HEK293 (cell line): ENCODE results near the gene LDB1.
A peak's percentile ranks its signal among the peaks of the same experiment; 100 is the strongest.

Experiments used
- CTCF ChIA-PET: fragments of 350-600 bp; formaldehyde crosslinking; extraction: SDS; loops from one replicate; lab custom pipeline; 2021; ENCODE audit warnings: antibody characterized with exemption; lab: Yijun Ruan, JAX
- POLR2A ChIA-PET: fragments of 300-600 bp; formaldehyde crosslinking; extraction: SDS; loops from one replicate; lab custom pipeline; 2020; ENCODE audit warnings: antibody characterized with exemption, inconsistent platforms; lab: Yijun Ruan, JAX
- H3K27ac ChIP-seq: fragments of 200-500 bp; sonication (Bioruptor generic); 2 replicates; pipeline ENCODE4 v1.5.1; 2014; ENCODE audit warnings: low read depth, low read length, control low read depth, inconsistent platforms; ENCODE audit errors: extremely low read depth
- H3K36me3 ChIP-seq, 2 experiments: fragments of 200-500 bp in 1 of 2; sonication (Bioruptor generic) in 1 of 2; 1 replicate in 1 of 2; 2 replicates in 1 of 2; pipeline ENCODE4 v1.5.1; 2014 to 2017; ENCODE audit warnings: inconsistent platforms in 2 of 2, low read length in 2 of 2; ENCODE audit not compliant: control insufficient read depth in 2 of 2, insufficient read depth in 1 of 2
- H3K4me1 ChIP-seq: fragments of 200-500 bp; sonication (Bioruptor generic); 2 replicates; pipeline ENCODE4 v1.5.1; 2014; ENCODE audit warnings: mild to moderate bottlenecking, low read length, inconsistent platforms; ENCODE audit not compliant: control insufficient read depth, insufficient read depth
- H3K4me3 ChIP-seq: 2 replicates; pipeline ENCODE4 v1.5.1; 2011; ENCODE audit warnings: low read depth, mild to moderate bottlenecking, control low read depth, low read length, moderate library complexity
- H3K9me3 ChIP-seq: fragments of 200-500 bp; sonication (Bioruptor generic); 2 replicates; pipeline ENCODE4 v1.5.1; 2014; ENCODE audit warnings: low read depth, low read length, inconsistent platforms; ENCODE audit not compliant: control insufficient read depth, insufficient read depth
- CTCF ChIP-seq: fragments of 450-650 bp; formaldehyde crosslinking; IDR thresholded peaks from 2 replicates; pipeline ENCODE4 v1.5.1; 2016; ENCODE audit warnings: missing biosample characterization, missing genetic modification characterization
- GLIS2 ChIP-seq: fragments of 450-650 bp; formaldehyde crosslinking; IDR thresholded peaks from 2 replicates; pipeline ENCODE4 v1.5.1; 2016; ENCODE audit warnings: missing biosample characterization, missing genetic modification characterization
- HIC1 ChIP-seq: fragments of 450-650 bp; formaldehyde crosslinking; IDR thresholded peaks from 2 replicates; pipeline ENCODE4 v1.5.1; 2016; ENCODE audit warnings: missing biosample characterization, missing genetic modification characterization
- MZF1 ChIP-seq: fragments of 450-650 bp; formaldehyde crosslinking; IDR thresholded peaks from 2 replicates; pipeline ENCODE4 v1.5.1; 2017; ENCODE audit warnings: missing biosample characterization, missing genetic modification characterization, borderline replicate concordance
- SP2 ChIP-seq: fragments of 450-650 bp; formaldehyde crosslinking; IDR thresholded peaks from 2 replicates; pipeline ENCODE4 v1.5.1; 2016; ENCODE audit warnings: missing biosample characterization, missing genetic modification characterization
- TCF7L2 ChIP-seq: IDR thresholded peaks from 2 replicates; pipeline ENCODE4 v1.6.1; 2011; ENCODE audit warnings: low read depth, mild to moderate bottlenecking, inconsistent platforms, low read length, moderate library complexity, borderline replicate concordance
- YY2 ChIP-seq: fragments of 450-650 bp; formaldehyde crosslinking; IDR thresholded peaks from 2 replicates; pipeline ENCODE4 v1.5.1; 2016; ENCODE audit warnings: missing biosample characterization, missing genetic modification characterization
- ZBTB1 ChIP-seq: fragments of 450-650 bp; formaldehyde crosslinking; IDR thresholded peaks from 2 replicates; pipeline ENCODE4 v1.5.1; 2016; ENCODE audit warnings: missing biosample characterization, missing genetic modification characterization
- ZBTB17 ChIP-seq: fragments of 450-650 bp; formaldehyde crosslinking; IDR thresholded peaks from 2 replicates; pipeline ENCODE4 v1.5.1; 2016; ENCODE audit warnings: missing biosample characterization, missing genetic modification characterization
- ZFP3 ChIP-seq: fragments of 450-650 bp; formaldehyde crosslinking; IDR thresholded peaks from 2 replicates; pipeline ENCODE4 v1.5.1; 2016; ENCODE audit warnings: low read depth, missing biosample characterization, missing genetic modification characterization
- ZNF140 ChIP-seq: fragments of 450-650 bp; formaldehyde crosslinking; IDR thresholded peaks from 2 replicates; pipeline ENCODE4 v1.5.1; 2016; ENCODE audit warnings: missing biosample characterization, missing genetic modification characterization
- ZNF146 ChIP-seq: fragments of 450-650 bp; formaldehyde crosslinking; IDR thresholded peaks from 2 replicates; pipeline ENCODE4 v1.5.1; 2016; ENCODE audit warnings: missing biosample characterization, missing genetic modification characterization
- ZNF202 ChIP-seq: fragments of 450-650 bp; formaldehyde crosslinking; IDR thresholded peaks from 2 replicates; pipeline ENCODE4 v1.5.1; 2016; ENCODE audit warnings: missing biosample characterization, missing genetic modification characterization, borderline replicate concordance
- ZNF239 ChIP-seq: fragments of 450-650 bp; formaldehyde crosslinking; IDR thresholded peaks from 2 replicates; pipeline ENCODE4 v1.5.1; 2016; ENCODE audit warnings: missing biosample characterization, missing genetic modification characterization
- ZNF292 ChIP-seq: fragments of 450-650 bp; formaldehyde crosslinking; IDR thresholded peaks from 2 replicates; pipeline ENCODE4 v1.5.1; 2016; ENCODE audit warnings: low read depth, missing biosample characterization, missing genetic modification characterization, borderline replicate concordance
- ZNF302 ChIP-seq: fragments of 450-650 bp; formaldehyde crosslinking; IDR thresholded peaks from 2 replicates; pipeline ENCODE4 v1.5.1; 2016; ENCODE audit warnings: missing biosample characterization, missing genetic modification characterization, low read depth
- ZNF394 ChIP-seq: fragments of 450-650 bp; formaldehyde crosslinking; IDR thresholded peaks from 2 replicates; pipeline ENCODE4 v1.5.1; 2016; ENCODE audit warnings: missing biosample characterization, missing genetic modification characterization, mild to moderate bottlenecking, moderate library complexity, borderline replicate concordance
- ZNF426 ChIP-seq: fragments of 450-650 bp; formaldehyde crosslinking; IDR thresholded peaks from 2 replicates; pipeline ENCODE4 v1.5.1; 2017; ENCODE audit warnings: missing biosample characterization, missing genetic modification characterization, mild to moderate bottlenecking, inconsistent platforms, moderate library complexity
- ZNF549 ChIP-seq: fragments of 450-650 bp; IDR thresholded peaks from 2 replicates; pipeline ENCODE4 v1.5.1; 2018; ENCODE audit warnings: missing biosample characterization, missing genetic modification characterization, mild to moderate bottlenecking, inconsistent platforms, moderate library complexity
- ZNF558 ChIP-seq: fragments of 450-650 bp; formaldehyde crosslinking; IDR thresholded peaks from 2 replicates; pipeline ENCODE4 v1.5.1; 2016; ENCODE audit warnings: missing biosample characterization, missing genetic modification characterization
- ZNF560 ChIP-seq: fragments of 450-650 bp; formaldehyde crosslinking; IDR thresholded peaks from 2 replicates; pipeline ENCODE4 v1.5.1; 2017; ENCODE audit warnings: missing biosample characterization, missing genetic modification characterization, borderline replicate concordance
- ZNF621 ChIP-seq: fragments of 450-650 bp; formaldehyde crosslinking; IDR thresholded peaks from 2 replicates; pipeline ENCODE4 v1.5.1; 2017; ENCODE audit warnings: missing biosample characterization, missing genetic modification characterization
- ZNF623 ChIP-seq: fragments of 450-650 bp; formaldehyde crosslinking; IDR thresholded peaks from 2 replicates; pipeline ENCODE4 v1.5.1; 2016; ENCODE audit warnings: missing biosample characterization, missing genetic modification characterization
- ZNF645 ChIP-seq: fragments of 450-650 bp; formaldehyde crosslinking; IDR thresholded peaks from 2 replicates; pipeline ENCODE4; 2016; ENCODE audit warnings: missing biosample characterization, missing genetic modification characterization
- ZNF654 ChIP-seq: fragments of 450-650 bp; formaldehyde crosslinking; IDR thresholded peaks from 2 replicates; pipeline ENCODE4 v1.5.1; 2016; ENCODE audit warnings: low read depth, missing biosample characterization, missing genetic modification characterization
- ZNF747 ChIP-seq: fragments of 450-650 bp; formaldehyde crosslinking; IDR thresholded peaks from 2 replicates; pipeline ENCODE4 v1.5.1; 2016; ENCODE audit warnings: missing biosample characterization, missing genetic modification characterization
- ZNF776 ChIP-seq: fragments of 450-650 bp; formaldehyde crosslinking; IDR thresholded peaks from 2 replicates; pipeline ENCODE4 v1.5.0; 2017; ENCODE audit warnings: missing biosample characterization, missing genetic modification characterization, borderline replicate concordance

Gene LDB1

GRCh38 chr10:102134416-102134815 is 14.2 kb upstream of the LDB1 start:
- Histone ChIP-seq H3K27ac (no peak overlapping the region; the same call in 1 of the 2 replicates), H3K4me3 (peak overlapping the region; percentile 93), H3K36me3 (peaks cover 4 to 24% of the 10 kb centered on the region in 2 experiments), H3K9me3 (no peaks in the 10 kb centered on the region), H3K4me1 (peaks cover 22% of the 10 kb centered on the region)
- CTCF ChIA-PET: interaction anchor here (1.0 to 1.5 kb wide), 2 partner anchors 33 to 265 kb away, joined by 3 to 4 read pairs; no protein-coding TSS in a partner anchor
- TF ChIP-seq ZNF140 (tag by site-specific recombination) (no peak), ZNF549 (tag by site-specific recombination) (no peak), TCF7L2 (no peak)
- POLR2A ChIA-PET: interaction anchor here (0.5 to 0.6 kb wide), 2 partner anchors 10 to 11 kb away, joined by 3 to 4 read pairs; no protein-coding TSS in a partner anchor

- ChIA-PET POLR2A (no interaction called here), CTCF (no interaction called here)
- H3K4me1 ChIP-seq: peaks cover 22% of the 10 kb centered on the region
- peaks cover 3 to 16% of the 10 kb centered on the region in 2 experiments for H3K36me3 ChIP-seq
- peak overlapping the region; percentile 93 for H3K4me3 ChIP-seq
- no peaks in the 10 kb centered on the region for H3K9me3 ChIP-seq
- H3K27ac ChIP-seq: peak overlapping the region; percentile 99
- TF ChIP-seq MZF1 (tag by site-specific recombination) (0 out of 2 replicates have a peak, but pooled peaks have one; percentile 6), ZNF394 (no peak; the same call in 1 of the 2 replicates), HIC1 (tag by site-specific recombination) (peak; percentile 63), ZNF654 (tag by site-specific recombination) (no peak), ZNF239 (tag by site-specific recombination) (no peak), ZNF776 (tag by site-specific recombination) (no peak), GLIS2 (peak; percentile 92), ZNF558 (tag by site-specific recombination) (no peak), ZNF623 (tag by site-specific recombination) (0 out of 2 replicates have a peak, but pooled peaks have one; percentile 4), ZNF645 (tag by site-specific recombination) (no peak), ZNF747 (tag by site-specific recombination) (no peak), ZBTB1 (no peak), ZBTB17 (peak; percentile 93), ZNF560 (tag by site-specific recombination) (no peak), ZNF292 (tag by site-specific recombination) (no peak), ZFP3 (tag by site-specific recombination) (no peak), ZNF146 (no peak; the same call in 1 of the 2 replicates), ZNF621 (no peak), ZNF426 (tag by site-specific recombination) (no peak), YY2 (tag by site-specific recombination) (no peak), ZNF302 (no peak), SP2 (peak; percentile 58), CTCF (tag by site-specific recombination) (no peak), ZNF202 (tag by site-specific recombination) (no peak)
These were observed 13.4 kb upstream of the LDB1 start for GRCh38 chr10:102133373-102134195.
